ENCODE measurements around the gene NAALADL2.
A peak's percentile ranks its signal among the peaks of the same experiment; 100 is the strongest.

The NAALADL2 gene

GRCh38 chr3:175222356-175222755, 363.2 kb downstream of the NAALADL2 start:
- DNase-seq (ENCODE audit: low read depth): no peak
- TF ChIP-seq, protein P1, sequence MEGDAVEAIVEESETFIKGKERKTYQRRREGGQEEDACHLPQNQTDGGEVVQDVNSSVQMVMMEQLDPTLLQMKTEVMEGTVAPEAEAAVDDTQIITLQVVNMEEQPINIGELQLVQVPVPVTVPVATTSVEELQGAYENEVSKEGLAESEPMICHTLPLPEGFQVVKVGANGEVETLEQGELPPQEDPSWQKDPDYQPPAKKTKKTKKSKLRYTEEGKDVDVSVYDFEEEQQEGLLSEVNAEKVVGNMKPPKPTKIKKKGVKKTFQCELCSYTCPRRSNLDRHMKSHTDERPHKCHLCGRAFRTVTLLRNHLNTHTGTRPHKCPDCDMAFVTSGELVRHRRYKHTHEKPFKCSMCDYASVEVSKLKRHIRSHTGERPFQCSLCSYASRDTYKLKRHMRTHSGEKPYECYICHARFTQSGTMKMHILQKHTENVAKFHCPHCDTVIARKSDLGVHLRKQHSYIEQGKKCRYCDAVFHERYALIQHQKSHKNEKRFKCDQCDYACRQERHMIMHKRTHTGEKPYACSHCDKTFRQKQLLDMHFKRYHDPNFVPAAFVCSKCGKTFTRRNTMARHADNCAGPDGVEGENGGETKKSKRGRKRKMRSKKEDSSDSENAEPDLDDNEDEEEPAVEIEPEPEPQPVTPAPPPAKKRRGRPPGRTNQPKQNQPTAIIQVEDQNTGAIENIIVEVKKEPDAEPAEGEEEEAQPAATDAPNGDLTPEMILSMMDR (IDR thresholded peaks at IDR 0.05; ENCODE audit: low read length, missing control alignments): no peak

GRCh38 chr3:175224051-175224450, 364.9 kb downstream of the NAALADL2 start:
- TF ChIP-seq, protein P1 (IDR thresholded peaks at IDR 0.05; ENCODE audit: low read length, missing control alignments): no peak
- DNase-seq (ENCODE audit: low read depth): peak; percentile 21
- H3K4me3 ChIP-seq (replicated peaks; ENCODE audit: low read depth, low read length): no peak overlapping the region

More at GRCh38 chr3:175222356-175222755, 363.2 kb downstream of the NAALADL2 start:
- H3K4me3 ChIP-seq (replicated peaks; ENCODE audit: low read depth, low read length): no peak overlapping the region

- DNase-seq (ENCODE audit: low read depth): no peak
- TF ChIP-seq, protein P1 (IDR thresholded peaks at IDR 0.05; ENCODE audit: low read length, missing control alignments): no peak
These were observed 367.3 kb downstream of the NAALADL2 start for GRCh38 chr3:175226444-175226843.

DNA sequence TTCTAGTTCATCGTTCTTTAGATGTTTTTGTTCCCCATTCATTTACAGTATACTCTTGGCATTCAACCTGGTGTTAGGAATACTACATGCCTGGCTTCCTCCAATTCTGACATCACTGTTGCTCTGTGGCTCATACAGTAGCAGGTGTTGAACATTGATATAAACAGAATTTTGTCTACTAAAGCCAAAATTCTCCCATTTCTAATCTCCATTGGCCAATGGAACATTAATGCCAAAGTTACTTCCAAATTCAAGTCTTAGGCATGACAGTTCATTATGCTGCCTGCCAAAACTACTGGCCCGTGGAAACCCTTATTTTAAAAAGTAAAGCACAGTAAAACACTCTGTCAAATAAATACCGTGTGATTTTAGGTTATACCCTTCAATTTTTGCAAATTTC, 368.0 kb downstream of the NAALADL2 start:
- H3K4me3 ChIP-seq (replicated peaks; ENCODE audit: low read depth, low read length): no peak overlapping the region
- TF ChIP-seq, protein P1 (IDR thresholded peaks at IDR 0.05; ENCODE audit: low read length, missing control alignments): no peak
- no peak for DNase-seq (ENCODE audit: low read depth)

More at GRCh38 chr3:175226444-175226843, 367.3 kb downstream of the NAALADL2 start:
- no peak overlapping the region for H3K4me3 ChIP-seq (replicated peaks; ENCODE audit: low read depth, low read length)

DNA sequence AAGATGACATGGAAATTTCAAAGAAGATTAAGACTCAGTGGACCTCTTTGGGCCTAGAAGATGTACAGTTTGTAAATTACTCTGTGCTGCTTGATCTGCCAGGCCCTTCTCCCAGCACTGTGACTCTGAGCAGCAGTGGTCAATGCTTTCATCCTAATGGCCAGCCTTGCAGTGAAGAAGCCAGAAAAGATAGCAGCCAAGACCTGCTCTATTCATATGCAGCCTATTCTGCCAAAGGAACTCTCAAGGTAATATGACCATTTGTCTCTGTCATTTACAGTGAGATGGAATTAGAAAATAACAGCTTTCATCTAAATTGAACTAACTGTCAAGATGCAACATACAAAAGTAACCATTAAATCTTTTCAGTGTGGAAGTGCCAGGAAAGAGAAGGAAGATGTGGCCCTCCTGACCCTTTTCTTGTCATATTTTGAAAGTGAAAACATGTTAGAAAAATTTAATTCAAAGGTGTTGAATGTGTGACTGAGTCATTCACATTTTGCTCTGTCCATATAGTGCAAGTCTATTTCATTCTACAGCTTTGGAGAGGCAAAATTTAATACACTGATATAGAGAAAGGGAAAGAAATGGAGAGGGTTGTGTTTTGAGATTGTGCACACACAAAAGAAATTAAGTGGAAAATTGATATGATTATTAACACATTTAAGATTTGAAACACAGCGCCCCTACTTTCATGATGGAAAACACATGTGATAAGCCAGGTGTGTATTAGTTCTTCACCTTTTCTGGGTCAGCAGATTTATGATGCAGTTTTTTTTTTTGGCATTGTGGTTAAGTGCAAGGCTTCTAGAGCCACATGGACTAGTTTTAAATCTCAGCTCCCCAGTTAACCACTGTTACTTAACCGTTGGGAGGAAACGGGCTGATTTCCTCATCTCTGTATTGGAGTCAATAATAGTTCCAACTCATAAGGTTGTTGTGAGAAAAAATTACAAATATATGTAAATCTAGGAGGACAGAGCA, 375.1 kb downstream of the NAALADL2 start:
- no peak overlapping the region for H3K4me3 ChIP-seq (replicated peaks; ENCODE audit: low read depth, low read length)
- TF ChIP-seq, protein P1 (IDR thresholded peaks at IDR 0.05; ENCODE audit: low read length, missing control alignments): no peak
- no peak for DNase-seq (ENCODE audit: low read depth)

GRCh38 chr3:175238801-175239200, 379.7 kb downstream of the NAALADL2 start:
- H3K4me3 ChIP-seq (replicated peaks; ENCODE audit: low read depth, low read length): no peak overlapping the region
- TF ChIP-seq, protein P1 (IDR thresholded peaks at IDR 0.05; ENCODE audit: low read length, missing control alignments): no peak
- DNase-seq (ENCODE audit: low read depth): no peak
